K562 (cell line): Measurements from ENCODE around the gene NOP58. TPM values are rescaled to one million over a fixed set of nuclear protein-coding genes. Genes with fewer than 3 reads are reported as not detected.

Experiments
- ATAC-seq: fragments of 200-7000 bp; cut with Tn5 transposase; 3 replicates; pipeline ENCODE4 v1.9.1; 2020; ENCODE audit warnings: moderate library complexity
- BruUV-seq: library from RNA; stranded (reverse); fragments of 400-500 nt; replicated peaks from 2 replicates; lab custom pipeline; 2021; lab: Mats Ljungman, UMichigan
- CTCF ChIA-PET: fragments of 300-600 bp; formaldehyde crosslinking; extraction: SDS; loops from one replicate; lab custom pipeline; 2021; ENCODE audit warnings: low intra/inter-chr PET ratio; lab: Yijun Ruan, JAX
- POLR2A ChIA-PET: fragments of 300-600, 350-650 bp; sonication (Branson Sonifier 250); formaldehyde crosslinking; extraction: SDS; loops from one replicate; lab custom pipeline; 2021; ENCODE audit warnings: antibody characterized with exemption, inconsistent platforms; lab: Yijun Ruan, JAX
- DNase-seq, 4 experiments: peaks; one replicate each; pipeline versions ENCODE4 v3.0.0 to v3.0.0-alpha.2; 2011 to 2018; ENCODE audit warnings: low spot score in 3 of 4, mixed read lengths in 3 of 4; ENCODE audit errors: extremely low read depth in 1 of 4
- FAIRE-seq: peaks from 2 replicates; lab custom pipeline; 2011; peaks lifted over from hg19 to GRCh38; lab: Jason Lieb, UNC
- H2AFZ ChIP-seq: 2 replicates; pipeline ENCODE4 v1.6.0; 2011; ENCODE audit warnings: low read depth, low read length, control low read depth, inconsistent platforms
- H3K27ac ChIP-seq: fragments of 200-600 bp; 3 replicates; pipeline ENCODE4 v1.8.0; 2011; ENCODE audit warnings: low read depth, mild to moderate bottlenecking, control low read depth, inconsistent platforms, low read length, moderate library complexity, mixed read lengths; ENCODE audit errors: extremely low read depth
- H3K27me3 ChIP-seq, 2 experiments: fragments of 300-600 bp in 1 of 2; 2 replicates in 1 of 2; 3 replicates in 1 of 2; pipeline versions ENCODE4 v1.6.0 to v1.8.0; 2011; ENCODE audit warnings: inconsistent platforms in 2 of 2, low read length in 2 of 2, mild to moderate bottlenecking in 1 of 2, mixed read lengths in 1 of 2, moderate library complexity in 1 of 2; ENCODE audit not compliant: control insufficient read depth in 2 of 2, insufficient read depth in 2 of 2
- H3K36me3 ChIP-seq: fragments of 300-600 bp; 3 replicates; pipeline ENCODE4 v1.8.0; 2011; ENCODE audit warnings: mild to moderate bottlenecking, low read length, inconsistent platforms; ENCODE audit not compliant: control insufficient read depth, insufficient read depth
- H3K4me1 ChIP-seq, 2 experiments: fragments of 200-600 bp in 1 of 2; replicated peaks in 1 of 2; 2 replicates in 1 of 2; 3 replicates in 1 of 2; pipeline versions ENCODE4 v1.5.1 to v1.8.0; 2011; ENCODE audit warnings: inconsistent platforms in 2 of 2, low read length in 2 of 2, mild to moderate bottlenecking in 1 of 2, mixed read lengths in 1 of 2, moderate library complexity in 1 of 2; ENCODE audit not compliant: control insufficient read depth in 2 of 2, insufficient read depth in 2 of 2
- H3K4me2 ChIP-seq: 2 replicates; pipeline ENCODE4 v1.6.1; 2011; ENCODE audit warnings: low read length, control low read depth, inconsistent platforms, mixed read lengths; ENCODE audit not compliant: insufficient read depth
- H3K4me3 ChIP-seq: fragments of 200-600 bp; sonication (generic), shearing (Covaris generic); 2 replicates; pipeline ENCODE4 v1.5.1; 2016; ENCODE audit warnings: control low read depth, inconsistent platforms
- H3K79me2 ChIP-seq: fragments of 200-600 bp; 3 replicates; pipeline ENCODE4 v1.8.0; 2011; ENCODE audit warnings: low read length, inconsistent platforms; ENCODE audit not compliant: control insufficient read depth, insufficient read depth
- H3K9ac ChIP-seq, 2 experiments: 2 replicates each; pipeline versions ENCODE4 v1.6.0 to v1.6.1; 2011; ENCODE audit warnings: low read depth in 2 of 2, low read length in 2 of 2, control low read depth in 1 of 2, inconsistent platforms in 1 of 2, mild to moderate bottlenecking in 1 of 2, mixed read lengths in 1 of 2; ENCODE audit not compliant: insufficient read depth in 1 of 2
- H3K9me1 ChIP-seq: one replicate; pipeline ENCODE4 v1.6.0; 2011; ENCODE audit warnings: inconsistent platforms, mild to moderate bottlenecking, low read length, moderate library complexity; ENCODE audit not compliant: control insufficient read depth, insufficient read depth
- H3K9me3 ChIP-seq: replicated peaks from 2 replicates; pipeline ENCODE4 v1.5.1; 2011; ENCODE audit warnings: low read depth, low read length, inconsistent platforms; ENCODE audit not compliant: control insufficient read depth, insufficient read depth
- H4K20me1 ChIP-seq: replicated peaks from 2 replicates; pipeline ENCODE4 v1.6.1; 2011; ENCODE audit warnings: low read length, inconsistent platforms, mixed read lengths; ENCODE audit not compliant: control insufficient read depth, insufficient read depth
- CTCF ChIP-seq, 3 experiments: IDR thresholded peaks in 2 of 3; conservative IDR thresholded peaks in 1 of 3; 2 replicates each; pipeline ENCODE4 v1.5.1; 2011 to 2012; ENCODE audit warnings: low read length in 3 of 3, mild to moderate bottlenecking in 3 of 3, control low read depth in 2 of 3, improper control_type of control experiment in 1 of 3, inconsistent platforms in 1 of 3, low read depth in 1 of 3, mixed read lengths in 1 of 3, moderate library complexity in 1 of 3; ENCODE audit not compliant: insufficient read depth in 2 of 3
- PYGO2 ChIP-seq: fragments of 450-650 bp; IDR thresholded peaks from 2 replicates; pipeline ENCODE4 v1.6.1; 2016; ENCODE audit warnings: mild to moderate bottlenecking, missing genetic modification characterization, moderate library complexity, missing compliant biosample characterization
- RAD21 ChIP-seq, 2 experiments: fragments of 250-450 bp in 1 of 2; fragments of 450-650 bp in 1 of 2; sonication (Bioruptor Pico) in 1 of 2; formaldehyde crosslinking in 1 of 2; IDR thresholded peaks in 1 of 2; conservative IDR thresholded peaks in 1 of 2; 2 replicates each; pipeline versions ENCODE4 v1.4.0 to v1.8.0; 2020 to 2022; ENCODE audit warnings: mild to moderate bottlenecking in 2 of 2, moderate library complexity in 1 of 2
- ZBTB17 ChIP-seq: fragments of 450-650 bp; formaldehyde crosslinking; IDR thresholded peaks from 2 replicates; pipeline ENCODE4 v1.4.0; 2020; ENCODE audit warnings: mild to moderate bottlenecking
- ZBTB2 ChIP-seq: fragments of 450-650 bp; IDR thresholded peaks from 2 replicates; pipeline ENCODE4 v1.6.1; 2016; ENCODE audit warnings: antibody characterized with exemption
- WGBS: fragments of 100-300 bp; shearing (Covaris generic); methylation state at CpG from one replicate; pipeline ENCODE4 v1.1.6; 2016; ENCODE audit warnings: low coverage, mixed read lengths; ENCODE audit not compliant: insufficient coverage; ENCODE audit errors: missing lambda C conversion rate; 5-methylcytosine and 5-hydroxymethylcytosine counted together
- in situ Hi-C: fragments of 300-500 bp; cut with MboI; formaldehyde crosslinking; loops from 4 replicates; pipeline ENCODE4 v1.15.0; 2018; ENCODE audit warnings: inconsistent platforms, mixed read lengths
- intact Hi-C: fragments of 100-400 bp; cut with micrococcal nuclease; formaldehyde crosslinking; loops from 2 replicates; pipeline ENCODE4 v1.14.2; 2022
- polyA plus RNA-seq, 8 experiments: library from polyadenylated mRNA; depleted of rRNA in 4 of 8; stranded (reverse) in 5 of 8; unstranded in 3 of 8; fragments of >200 nt; fragmentation: Nextera tagmentation in 2 of 8; fragmentation: Illumina TruSeq in 1 of 8; extraction: Ambion mirVana in 2 of 8; extraction: Trizol in 1 of 8; gene quantifications; 2 replicates each; pipeline versions ENCODE4 v1.2.1 to v1.2.3, GENCODE V29; 2011 to 2014; ENCODE audit warnings: inconsistent platforms in 1 of 8, missing spikeins in 1 of 8
- total RNA-seq, 7 experiments: library from RNA; depleted of rRNA in 6 of 7; stranded (reverse); fragments of >200 nt in 6 of 7; fragmentation: Illumina TruSeq in 2 of 7; extraction: Trizol in 2 of 7; gene quantifications; 2 replicates each; pipeline versions ENCODE4 v1.2.1 to v1.2.3, GENCODE V29; 2011 to 2021; ENCODE audit warnings: low replicate concordance in 1 of 7
- TF ChIP-seq, protein P1 (sequence below): fragments of 450-650 bp; IDR thresholded peaks from 2 replicates; pipeline ENCODE4 v1.6.1; 2014; ENCODE audit warnings: low read depth, mild to moderate bottlenecking, moderate library complexity, borderline replicate concordance

NOP58 gene
- total and polyA plus RNA-seq, 9 of the 15 experiments (the other 6 are each of a cell fraction or from before 2014, with no cell fraction given) = 132 to 332 (median 208) TPM

GRCh38 chr2:202278944-202279343 is 13.4 kb downstream of the NOP58 start:
- H2AFZ ChIP-seq = no peak overlapping the region
- CTCF ChIA-PET = interaction anchor here (0.6 kb wide), 1 partner anchor 295 kb away, joined by 3 read pairs; no protein-coding TSS in a partner anchor
- no peaks in the 10 kb centered on the region for H3K9me3 ChIP-seq
- H3K79me2 ChIP-seq = peaks cover 89% of the 10 kb centered on the region
- no TSS peak for BruUV-seq
- intact Hi-C loops (no loop called here), in situ Hi-C loops (no loop called here)
- H3K4me2 ChIP-seq = no peak overlapping the region
- no peaks in the 10 kb centered on the region for H3K4me1 ChIP-seq
- H3K27me3 ChIP-seq = no peaks in the 10 kb centered on the region
- DNase-seq = peak in 1 of 4 experiments; percentile 14
- no peak overlapping the region for H3K4me3 ChIP-seq
- peaks cover 6% of the 10 kb centered on the region for H4K20me1 ChIP-seq
- H3K9me1 ChIP-seq = no peaks in the 10 kb centered on the region
- 38% methylated on average over 1 of the region's 1 CpG for WGBS
- peaks cover 90% of the 10 kb centered on the region for H3K36me3 ChIP-seq
- POLR2A ChIA-PET = interaction anchor here (0.9 to 3.6 kb wide), 5 partner anchors 8 to 57 kb away, joined by 4 to 24 read pairs (median 6); no protein-coding TSS in a partner anchor
- FAIRE-seq = no peak
- no peak overlapping the region for H3K27ac ChIP-seq
- ATAC-seq = peak; percentile 73
- TF ChIP-seq ZBTB2 (no peak), CTCF (IDR thresholded peaks at IDR 0.05 in 2 of 3, conservative IDR thresholded peaks at IDR 0.05 in 1 of 3; ENCODE audit: insufficient read depth in 2 of 3, low read depth in 1 of 3, low read length in 3 of 3) (peak in 1 of 3 experiments; percentile 28; a peak in 1 of 6 replicates), PYGO2 (tag) (no peak), ZBTB17 (CRISPR knock-in tag) (no peak), RAD21 (CRISPR knock-in tag; conservative IDR thresholded peaks at IDR 0.05 in 1 of 2, IDR thresholded peaks at IDR 0.05 in 1 of 2) (peak in 1 of 2 experiments; percentile 33; a peak in 2 of 4 replicates)
- TF ChIP-seq, protein P1, sequence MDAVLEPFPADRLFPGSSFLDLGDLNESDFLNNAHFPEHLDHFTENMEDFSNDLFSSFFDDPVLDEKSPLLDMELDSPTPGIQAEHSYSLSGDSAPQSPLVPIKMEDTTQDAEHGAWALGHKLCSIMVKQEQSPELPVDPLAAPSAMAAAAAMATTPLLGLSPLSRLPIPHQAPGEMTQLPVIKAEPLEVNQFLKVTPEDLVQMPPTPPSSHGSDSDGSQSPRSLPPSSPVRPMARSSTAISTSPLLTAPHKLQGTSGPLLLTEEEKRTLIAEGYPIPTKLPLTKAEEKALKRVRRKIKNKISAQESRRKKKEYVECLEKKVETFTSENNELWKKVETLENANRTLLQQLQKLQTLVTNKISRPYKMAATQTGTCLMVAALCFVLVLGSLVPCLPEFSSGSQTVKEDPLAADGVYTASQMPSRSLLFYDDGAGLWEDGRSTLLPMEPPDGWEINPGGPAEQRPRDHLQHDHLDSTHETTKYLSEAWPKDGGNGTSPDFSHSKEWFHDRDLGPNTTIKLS = no peak
- no peak overlapping the region for H3K9ac ChIP-seq
